HFF-Myc (cell line): Measurements from ENCODE around the gene METAP1D.
A peak's percentile ranks its signal among the peaks of the same experiment; 100 is the strongest.
"Not testable (repeated sequence)": the region's sequence is repeated elsewhere in the genome, so short reads cannot be mapped to it uniquely, and the experiment has no call there.

Source experiments
- DNase-seq: peaks from one replicate; pipeline ENCODE4 v3.0.0-alpha.2; 2011; ENCODE audit warnings: low read depth; ENCODE audit errors: extremely low read depth
- H3K4me3 ChIP-seq: replicated peaks from 2 replicates; pipeline ENCODE4 v1.5.1; 2011; ENCODE audit warnings: low read depth, mild to moderate bottlenecking, control low read depth, low read length
- TF ChIP-seq, protein P1 (sequence below): IDR thresholded peaks from 2 replicates; pipeline ENCODE4 v1.5.1; 2012; ENCODE audit warnings: mild to moderate bottlenecking, low read depth, low read length, control low read depth; ENCODE audit errors: missing control alignments

The METAP1D gene

DNA sequence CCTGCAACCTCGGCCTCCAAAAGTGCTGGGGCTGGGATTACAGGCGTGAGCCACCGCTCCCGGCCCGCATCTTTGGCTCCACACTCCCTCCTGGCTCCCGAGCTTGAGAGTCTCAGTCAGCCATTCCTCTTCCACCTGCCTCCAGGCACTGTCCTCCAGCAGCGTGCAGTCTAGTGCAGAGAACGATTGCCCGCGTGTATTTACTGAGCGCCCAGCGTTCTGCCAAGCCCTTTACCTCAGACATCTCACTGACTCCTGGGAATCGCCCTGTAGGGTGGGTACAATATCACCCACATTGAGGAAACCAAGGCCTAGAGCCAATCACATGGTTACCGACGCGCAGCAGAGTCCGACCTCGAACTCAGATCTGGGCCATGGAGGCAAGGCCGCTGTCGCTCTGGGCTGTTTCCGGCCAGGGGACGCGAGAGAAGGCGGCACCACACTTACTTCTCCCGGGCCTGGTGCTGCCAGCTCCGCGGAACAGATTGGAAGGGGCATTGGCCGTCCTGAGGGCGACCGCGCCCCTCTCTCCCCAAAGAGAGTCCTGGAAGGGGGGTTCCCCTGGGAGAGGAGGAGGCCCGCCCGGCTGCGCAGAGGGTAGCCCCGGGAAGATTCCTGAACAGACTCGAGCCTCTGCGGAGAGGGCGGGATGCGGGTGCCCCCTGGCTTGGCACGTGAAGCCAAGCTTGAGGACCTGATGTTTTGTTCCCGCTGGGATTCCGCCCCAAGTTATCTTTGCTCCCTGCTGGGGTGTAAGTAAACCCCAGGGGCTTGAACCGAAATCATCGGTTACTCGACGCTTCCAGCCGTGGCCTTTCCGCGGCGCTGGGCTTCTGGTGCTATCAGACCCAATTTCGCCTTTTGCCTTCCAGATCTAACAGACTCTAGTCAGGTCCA is 108.2 kb downstream of the METAP1D start:
- TF ChIP-seq, protein P1, sequence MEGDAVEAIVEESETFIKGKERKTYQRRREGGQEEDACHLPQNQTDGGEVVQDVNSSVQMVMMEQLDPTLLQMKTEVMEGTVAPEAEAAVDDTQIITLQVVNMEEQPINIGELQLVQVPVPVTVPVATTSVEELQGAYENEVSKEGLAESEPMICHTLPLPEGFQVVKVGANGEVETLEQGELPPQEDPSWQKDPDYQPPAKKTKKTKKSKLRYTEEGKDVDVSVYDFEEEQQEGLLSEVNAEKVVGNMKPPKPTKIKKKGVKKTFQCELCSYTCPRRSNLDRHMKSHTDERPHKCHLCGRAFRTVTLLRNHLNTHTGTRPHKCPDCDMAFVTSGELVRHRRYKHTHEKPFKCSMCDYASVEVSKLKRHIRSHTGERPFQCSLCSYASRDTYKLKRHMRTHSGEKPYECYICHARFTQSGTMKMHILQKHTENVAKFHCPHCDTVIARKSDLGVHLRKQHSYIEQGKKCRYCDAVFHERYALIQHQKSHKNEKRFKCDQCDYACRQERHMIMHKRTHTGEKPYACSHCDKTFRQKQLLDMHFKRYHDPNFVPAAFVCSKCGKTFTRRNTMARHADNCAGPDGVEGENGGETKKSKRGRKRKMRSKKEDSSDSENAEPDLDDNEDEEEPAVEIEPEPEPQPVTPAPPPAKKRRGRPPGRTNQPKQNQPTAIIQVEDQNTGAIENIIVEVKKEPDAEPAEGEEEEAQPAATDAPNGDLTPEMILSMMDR = no peak
- H3K4me3 ChIP-seq = no peak overlapping the region
- DNase-seq = no peak

DNA sequence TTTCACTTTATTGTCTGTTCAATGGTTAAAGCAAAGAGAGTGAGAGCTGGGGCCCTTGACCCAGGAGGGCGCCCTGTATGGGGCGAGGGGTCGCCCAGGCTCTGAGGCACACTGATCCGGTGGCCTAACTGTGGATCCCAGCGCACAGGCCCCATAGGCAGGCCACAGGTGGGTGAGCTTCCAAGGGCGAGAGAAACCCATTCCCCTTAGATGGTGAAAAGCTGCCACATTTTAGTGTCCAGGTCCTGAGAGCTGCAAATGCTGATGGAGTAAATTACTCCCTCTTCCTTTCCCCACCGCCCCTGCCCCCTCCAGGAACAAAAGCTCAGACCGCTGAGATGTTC is 108.8 kb downstream of the METAP1D start:
- H3K4me3 ChIP-seq = no peak overlapping the region
- TF ChIP-seq, protein P1 = no peak
- no peak for DNase-seq

DNA sequence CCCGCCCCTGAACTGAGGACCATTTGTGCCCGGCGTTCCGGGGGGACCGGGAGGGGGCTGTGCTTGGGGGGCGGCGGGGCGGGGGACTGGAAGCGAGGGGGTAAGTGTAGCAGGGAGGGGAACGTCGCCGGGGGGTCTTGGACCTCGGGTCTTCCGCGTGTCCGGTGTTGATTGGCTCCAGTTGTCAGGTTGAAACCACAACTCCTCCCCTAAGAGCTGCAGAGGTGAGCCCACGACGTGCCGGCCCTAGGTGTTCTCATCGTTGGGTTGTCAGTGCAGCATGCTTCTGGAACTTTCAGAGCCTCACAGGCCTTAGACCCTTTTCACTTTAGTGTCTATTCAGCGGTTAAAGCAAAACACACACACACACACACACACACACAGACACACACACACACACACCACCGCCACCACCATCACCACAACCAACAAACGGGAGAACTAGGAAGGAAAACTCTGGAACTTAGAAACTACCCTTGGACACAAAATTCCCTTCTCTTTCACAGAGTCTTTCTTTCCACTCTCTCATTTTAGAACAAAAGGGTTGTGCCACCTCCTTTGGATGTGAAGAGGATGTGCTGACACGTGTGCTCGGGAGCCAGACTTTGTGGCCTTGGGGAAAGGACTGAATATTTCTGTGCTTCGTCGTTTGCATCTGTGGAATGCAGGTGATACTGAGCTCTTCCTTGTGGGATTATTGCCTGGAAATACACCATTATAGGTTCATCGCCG is 109.7 kb downstream of the METAP1D start:
- DNase-seq = no peak
- TF ChIP-seq, protein P1 = no peak
- H3K4me3 ChIP-seq = no peak overlapping the region

DNA sequence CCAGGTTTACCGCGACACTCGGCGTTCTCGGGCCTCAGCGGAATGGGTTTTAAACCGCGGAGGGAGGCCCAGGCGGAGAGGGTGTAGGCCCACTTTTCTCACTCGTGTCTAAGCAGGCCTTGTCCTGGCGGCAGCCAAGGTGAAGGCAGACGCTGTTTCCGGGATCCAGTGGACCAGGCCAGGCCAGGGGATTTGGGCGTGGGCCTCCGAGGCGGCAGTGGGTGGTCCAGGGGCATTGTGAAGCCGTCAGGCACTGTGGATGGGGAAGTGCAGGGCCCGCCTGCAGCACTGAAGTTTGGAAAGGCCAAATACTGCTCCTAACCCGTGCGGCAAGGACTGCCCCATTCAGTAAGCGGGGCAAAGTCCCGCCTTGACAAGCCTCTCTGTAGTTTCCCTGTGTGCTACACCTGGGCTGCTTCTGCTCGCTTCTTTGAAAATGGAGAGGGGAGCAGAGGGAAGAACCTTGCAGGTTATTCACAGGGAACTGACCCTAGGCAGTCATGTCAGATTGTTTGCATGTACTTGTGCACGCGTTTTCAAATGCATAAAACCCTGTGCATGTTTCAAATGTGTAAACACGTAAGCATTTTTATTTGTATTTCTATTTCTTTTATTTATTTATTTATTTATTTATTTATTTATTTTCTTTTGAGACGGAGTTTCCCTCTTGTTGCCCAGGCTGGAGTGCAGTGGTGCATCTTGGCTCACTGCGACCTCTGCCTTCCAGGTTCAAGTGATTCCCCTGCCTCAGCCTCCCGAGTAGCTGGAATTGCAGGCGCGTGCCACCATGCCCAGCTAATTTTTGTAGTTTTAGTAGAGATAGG is 110.4 kb downstream of the METAP1D start:
- DNase-seq = no peak
- TF ChIP-seq, protein P1 = no peak
- no peak overlapping the region for H3K4me3 ChIP-seq

DNA sequence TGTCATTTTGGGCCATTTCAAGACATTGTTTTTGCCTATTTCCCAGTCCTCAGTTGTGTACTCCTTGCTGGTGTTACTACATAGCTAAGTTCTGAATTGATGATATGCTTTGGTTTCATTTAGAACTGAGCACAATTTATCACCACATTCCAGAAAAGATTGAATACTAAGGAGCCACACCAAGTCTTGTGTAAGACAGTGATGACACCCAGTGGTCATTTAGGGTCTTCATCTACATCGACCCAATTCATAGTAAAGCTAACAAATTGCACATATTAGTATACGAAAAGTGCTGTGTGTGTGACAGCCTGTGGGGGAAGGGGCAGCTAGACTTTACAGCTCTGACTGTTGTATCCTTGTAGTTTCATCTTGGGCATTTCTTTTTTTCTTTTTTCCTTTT is 113.9 kb downstream of the METAP1D start:
- no peak overlapping the region for H3K4me3 ChIP-seq
- TF ChIP-seq, protein P1 = peak; percentile 41
- no peak for DNase-seq

DNA sequence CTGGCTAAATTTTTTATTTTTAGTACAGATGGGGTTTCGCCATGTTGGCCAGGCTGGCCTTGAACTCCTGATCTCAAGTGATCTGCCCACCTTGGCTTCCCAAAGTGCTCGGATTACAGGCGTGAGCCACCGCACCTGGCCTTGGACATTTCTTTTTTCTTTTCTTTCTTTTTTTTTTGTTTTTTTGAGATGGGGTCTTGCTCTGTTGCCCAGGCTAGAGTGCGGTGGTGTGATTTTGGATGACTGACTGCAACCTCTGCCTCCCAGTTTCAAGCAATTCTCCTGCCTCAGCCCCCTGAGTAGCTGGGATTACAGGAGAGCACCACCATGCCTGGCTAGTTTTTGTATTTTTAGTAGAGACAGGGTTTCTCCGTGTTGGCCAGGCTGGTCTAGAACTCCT is 114.4 kb downstream of the METAP1D start:
- not testable (repeated sequence) for DNase-seq, H3K4me3 ChIP-seq

DNA sequence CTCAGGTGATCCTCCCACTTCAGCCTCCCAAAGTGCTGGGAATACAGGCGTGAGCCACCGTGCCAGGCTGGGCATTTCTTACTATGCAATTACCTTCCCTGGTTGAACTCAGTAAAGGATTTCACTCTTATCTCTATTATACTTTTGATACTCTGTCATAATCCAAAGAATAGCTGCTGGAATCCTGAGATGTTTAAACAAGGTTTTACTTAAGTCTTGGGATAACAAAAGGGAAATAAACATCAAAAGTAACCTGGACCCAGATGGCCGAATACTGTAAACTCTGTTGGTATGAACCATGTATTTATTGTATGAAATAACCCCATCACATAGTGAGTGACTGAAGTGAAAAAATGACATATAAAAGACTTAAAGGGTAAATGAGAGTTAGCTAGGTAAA is 114.8 kb downstream of the METAP1D start:
- DNase-seq = no peak
- TF ChIP-seq, protein P1 = no peak
- H3K4me3 ChIP-seq = no peak overlapping the region
